NCI-H2196 (cell line): ENCODE data around the gene NR3C1.

ENCODE experiments used
- DNase-seq: peaks from one replicate; lab custom pipeline; 2025; ENCODE audit not compliant: unreplicated experiment; lab: John Stamatoyannopoulos, UW

NR3C1 gene

GRCh38 chr5:143315214-143315613, 88.3 kb downstream of the NR3C1 start:
- DNase-seq = no peak

GRCh38 chr5:143314659-143315058, 88.8 kb downstream of the NR3C1 start:
- DNase-seq = no peak

- no peak for DNase-seq
Measured at GRCh38 chr5:143314099-143314498, 89.4 kb downstream of the NR3C1 start.

GRCh38 chr5:143313298-143313852, 90.1 kb downstream of the NR3C1 start:
- no peak for DNase-seq

GRCh38 chr5:143312822-143313221, 90.7 kb downstream of the NR3C1 start:
- DNase-seq = no peak

GRCh38 chr5:143311955-143312354, 91.5 kb downstream of the NR3C1 start:
- no peak for DNase-seq

GRCh38 chr5:143311428-143311827, 92.1 kb downstream of the NR3C1 start:
- no peak for DNase-seq

GRCh38 chr5:143309661-143310431, 93.6 kb downstream of the NR3C1 start:
- DNase-seq = no peak

GRCh38 chr5:143308731-143309130, 94.8 kb downstream of the NR3C1 start:
- no peak for DNase-seq

GRCh38 chr5:143306040-143306439, 97.4 kb downstream of the NR3C1 start:
- no peak for DNase-seq

- no peak for DNase-seq
Measured at GRCh38 chr5:143304836-143305475, 98.5 kb downstream of the NR3C1 start.

GRCh38 chr5:143302341-143303045, 101.0 kb downstream of the NR3C1 start:
- no peak for DNase-seq

- DNase-seq = no peak
Measured at GRCh38 chr5:143297756-143298155, 105.7 kb downstream of the NR3C1 start.

GRCh38 chr5:143290125-143290524, 113.4 kb downstream of the NR3C1 start:
- no peak for DNase-seq

GRCh38 chr5:143284521-143284920, 119.0 kb downstream of the NR3C1 start:
- no peak for DNase-seq

GRCh38 chr5:143284002-143284401, 119.5 kb downstream of the NR3C1 start:
- DNase-seq = no peak

- no peak for DNase-seq
Measured at GRCh38 chr5:143281226-143281625, 122.3 kb downstream of the NR3C1 start.

- DNase-seq = no peak
Measured at GRCh38 chr5:143279698-143280097, 123.8 kb downstream of the NR3C1 start.

GRCh38 chr5:143277536-143277935, 126.0 kb downstream of the NR3C1 start:
- DNase-seq = no peak

- DNase-seq = no peak
Measured at GRCh38 chr5:143275512-143276363, 127.7 kb downstream of the NR3C1 start.

GRCh38 chr5:143274952-143275351, 128.5 kb downstream of the NR3C1 start:
- no peak for DNase-seq
